CD4-positive, alpha-beta T cell treated with Interleukin-6 at 100 ng/mL for 8 hours (primary cell): ENCODE data around the gene PRKAR1B.

Source experiments
- DNase-seq: peaks from one replicate; pipeline ENCODE4 v3.0.0-alpha.2; 2020; ENCODE audit warnings: mixed read lengths, low spot score

The PRKAR1B gene

GRCh38 chr7:571096-571717, 155.9 kb downstream of the PRKAR1B start:
- no peak for DNase-seq

GRCh38 chr7:570801-571070, 156.3 kb downstream of the PRKAR1B start:
- DNase-seq: no peak

DNA sequence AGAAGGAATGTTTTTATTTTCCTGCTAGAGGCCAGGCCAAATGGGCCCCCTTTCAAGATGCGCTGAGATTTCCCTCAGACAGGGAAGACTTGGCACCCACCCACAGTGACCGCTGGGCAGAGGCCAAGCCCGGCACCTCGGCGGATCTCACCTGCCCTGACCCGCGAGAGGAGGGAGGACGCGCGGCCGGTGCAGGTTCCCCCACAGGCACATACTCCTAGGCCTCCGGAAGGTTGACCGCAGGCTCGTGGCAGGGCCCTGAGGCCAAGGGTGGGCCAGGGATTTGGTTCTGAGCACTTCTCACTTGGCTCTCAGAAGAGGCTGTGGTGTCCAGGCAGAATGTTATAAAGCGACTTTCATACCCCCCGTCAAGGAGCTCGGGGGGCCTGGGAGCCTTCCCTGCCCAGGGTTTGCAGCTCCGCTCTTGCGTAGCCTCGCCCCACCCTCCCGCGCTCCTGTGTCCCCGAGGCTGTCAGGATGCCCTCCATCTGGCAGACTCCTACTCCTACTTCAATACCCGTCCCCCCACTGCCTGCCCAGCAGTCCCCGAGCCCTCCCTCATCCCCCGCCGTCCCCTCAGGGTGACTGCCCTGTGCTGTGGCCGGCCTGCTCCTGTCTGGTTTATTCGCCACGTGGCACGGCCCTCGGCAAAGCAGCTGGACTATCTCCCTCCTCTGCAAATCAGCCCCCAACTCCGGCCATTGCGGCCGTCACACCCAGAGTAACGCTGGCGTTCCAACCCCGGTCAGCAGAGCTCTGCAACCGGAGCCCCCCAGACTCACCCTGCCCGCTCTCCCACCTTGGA, 156.9 kb downstream of the PRKAR1B start:
- no peak for DNase-seq

- no peak for DNase-seq
These were observed 157.8 kb downstream of the PRKAR1B start for GRCh38 chr7:569071-569855.

DNA sequence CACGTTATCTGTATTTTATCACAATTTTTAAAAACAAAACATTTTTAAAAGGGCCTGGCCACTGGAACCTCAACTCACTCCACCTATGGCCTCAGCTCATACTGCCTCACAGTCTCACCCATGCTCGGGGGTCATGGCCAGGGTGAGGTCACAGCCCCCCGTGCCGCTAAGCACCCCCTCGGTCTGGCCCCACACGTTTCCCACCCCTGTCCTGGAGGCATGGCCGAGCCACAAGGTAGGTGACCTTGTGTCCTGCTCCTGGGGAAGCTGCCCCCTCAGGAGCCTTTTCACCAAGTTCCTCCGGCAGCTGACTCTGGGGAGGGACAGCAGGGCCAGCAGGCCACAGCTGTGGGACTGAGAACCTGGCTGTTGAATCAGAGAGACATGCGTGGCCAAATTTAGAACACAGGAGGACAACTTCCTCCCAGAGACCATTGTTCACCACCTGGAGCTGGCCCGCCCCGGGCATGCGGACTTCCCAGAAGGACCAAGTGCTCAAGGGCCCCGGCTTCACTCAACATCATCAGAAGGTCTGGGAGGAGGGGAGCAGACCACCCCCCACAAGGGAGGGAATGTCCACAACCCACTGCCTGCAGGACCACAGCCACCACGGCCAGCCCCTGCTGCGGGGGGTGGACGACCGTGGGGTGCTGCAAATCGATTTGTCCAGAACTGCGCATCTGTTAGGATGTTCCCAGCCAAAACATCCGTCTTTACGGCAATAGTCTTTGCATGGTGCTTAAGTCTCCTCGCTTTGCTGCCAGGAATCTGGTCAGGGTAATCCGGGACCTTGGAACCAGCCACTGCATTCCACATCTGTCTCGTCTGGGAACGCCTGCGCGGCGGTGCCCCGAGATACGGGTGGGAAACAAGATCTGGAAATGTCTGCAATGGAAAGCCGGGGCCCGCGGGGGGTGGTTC, 158.8 kb downstream of the PRKAR1B start:
- no peak for DNase-seq

DNA sequence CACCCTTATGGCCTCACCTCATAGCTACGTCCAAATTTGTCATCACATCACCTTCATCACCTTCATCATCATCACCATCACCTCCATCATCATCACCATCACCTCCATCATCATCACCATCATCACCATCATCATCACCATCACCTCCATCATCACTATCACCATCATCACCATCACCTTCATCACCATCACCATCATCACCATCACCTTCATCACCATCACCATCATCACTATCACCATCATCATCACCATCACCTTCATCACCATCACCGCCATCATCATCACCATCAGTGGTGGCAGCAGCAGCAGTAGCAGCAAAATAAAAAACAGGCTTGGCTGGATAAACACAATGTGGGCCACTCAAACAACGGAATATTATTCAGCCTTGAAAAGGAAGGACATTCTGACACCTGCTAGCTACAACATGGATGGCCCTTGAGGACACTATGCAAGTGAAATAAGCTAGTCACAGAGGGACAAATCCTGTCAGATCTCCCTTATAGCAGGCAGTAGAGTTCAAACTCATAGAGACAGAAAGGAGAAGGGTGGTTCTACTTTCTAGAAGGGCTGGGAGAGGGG, 159.7 kb downstream of the PRKAR1B start:
- no peak for DNase-seq

GRCh38 chr7:566100-566499, 161.0 kb downstream of the PRKAR1B start:
- DNase-seq: no peak

DNA sequence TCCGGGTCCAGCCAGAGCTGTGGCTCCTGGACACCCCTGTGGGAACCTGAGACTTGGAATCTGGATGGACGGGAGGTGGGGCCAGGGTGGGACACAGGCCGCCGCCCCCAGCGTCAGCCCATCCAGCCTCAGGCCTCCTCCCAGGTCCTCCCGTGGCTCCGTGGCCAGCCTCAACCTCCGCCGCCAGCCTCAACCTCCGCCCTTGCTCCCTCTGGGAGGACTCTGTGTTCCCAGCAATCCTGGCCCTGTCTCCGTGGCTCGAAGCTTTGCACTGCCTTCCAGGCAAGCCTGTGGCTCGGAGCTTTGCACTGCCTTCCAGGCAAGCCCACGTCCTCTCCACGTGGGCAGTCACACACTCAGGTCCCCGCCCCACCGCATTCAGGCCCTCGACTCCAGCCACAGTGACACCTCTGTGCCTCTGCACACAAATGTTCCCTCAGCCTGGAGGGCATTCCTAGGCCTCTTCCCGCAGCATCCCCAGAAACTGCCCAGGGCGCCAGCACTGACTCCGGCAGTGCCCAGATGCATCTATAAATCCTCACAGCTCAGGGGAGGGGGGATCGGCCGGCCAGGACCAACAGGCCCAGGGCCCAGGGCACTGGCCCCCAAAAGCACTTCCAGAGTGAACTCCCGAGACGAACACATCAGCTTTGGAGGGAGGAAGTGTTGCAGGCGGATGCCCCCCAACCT, 162.8 kb downstream of the PRKAR1B start:
- no peak for DNase-seq

DNA sequence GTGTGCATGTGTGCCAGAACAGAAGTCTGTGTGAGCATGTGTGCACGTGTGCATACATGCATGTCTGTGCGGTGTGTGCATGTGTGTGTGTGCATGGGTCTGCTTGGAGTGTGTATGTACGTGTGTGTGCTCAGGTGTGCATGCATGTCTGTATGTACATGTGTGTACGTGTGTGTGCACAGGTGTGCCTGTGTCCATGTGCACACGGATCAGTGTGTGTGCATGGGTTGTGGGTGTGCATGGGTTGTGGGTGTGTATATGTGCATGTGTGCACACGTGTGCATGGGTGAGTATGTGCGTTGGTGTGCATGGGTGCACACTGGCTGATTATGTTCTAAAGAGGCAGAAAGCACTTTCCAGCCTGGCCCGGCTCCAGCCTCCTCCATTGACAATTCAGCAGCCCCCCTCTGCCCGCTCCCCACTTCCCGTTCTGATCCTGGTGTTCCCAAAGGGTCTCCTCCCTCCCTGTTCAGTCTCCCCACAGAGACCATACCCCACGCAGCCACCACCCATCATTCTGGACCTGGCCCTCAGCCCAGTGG, 163.4 kb downstream of the PRKAR1B start:
- DNase-seq: no peak

- DNase-seq: no peak
These were observed 164.1 kb downstream of the PRKAR1B start for GRCh38 chr7:562789-563628.

DNA sequence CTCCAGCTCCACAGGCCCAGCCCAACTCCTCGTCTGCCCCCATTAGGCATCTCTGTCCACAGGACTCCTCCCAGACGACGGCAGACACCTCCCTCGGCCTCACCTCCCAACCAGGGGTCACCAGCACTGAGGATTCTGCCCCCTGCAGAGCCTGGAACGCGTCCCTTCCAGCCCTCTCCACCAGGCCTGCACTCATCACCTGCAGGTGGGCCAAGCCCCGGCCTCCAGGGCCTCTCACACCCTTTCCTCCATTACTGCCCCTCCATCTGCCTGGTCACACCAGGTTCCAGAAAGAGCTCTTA, 164.8 kb downstream of the PRKAR1B start:
- no peak for DNase-seq

GRCh38 chr7:561631-562373, 165.3 kb downstream of the PRKAR1B start:
- DNase-seq: no peak

DNA sequence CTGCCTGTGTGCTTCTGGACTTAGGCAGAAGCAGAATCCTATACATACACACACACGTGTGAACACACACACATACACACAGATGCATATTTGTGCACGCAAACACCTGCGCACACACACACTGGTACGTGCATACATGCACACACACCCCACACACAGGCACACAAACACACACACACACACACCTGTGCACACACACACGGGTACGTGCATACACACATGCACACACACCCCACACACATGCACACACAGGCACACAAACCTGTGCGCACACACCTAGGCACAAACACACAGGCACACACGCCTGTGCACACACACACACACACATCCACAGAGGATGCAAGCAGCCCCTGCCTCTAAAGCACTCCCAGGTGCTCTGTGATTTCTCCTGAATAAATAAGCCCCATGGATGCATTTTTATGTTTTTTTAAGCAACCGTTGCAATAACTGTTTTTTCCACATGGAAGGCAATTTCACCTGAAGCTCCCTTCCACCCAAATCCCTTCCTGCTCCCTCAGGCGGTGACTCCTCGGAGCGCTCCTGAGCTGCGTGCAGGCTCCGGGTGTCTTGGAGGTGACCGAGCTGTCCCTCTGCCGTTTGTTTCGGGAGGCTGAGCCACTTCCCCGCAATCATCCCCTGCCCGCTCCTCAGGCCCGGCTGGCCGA, 166.0 kb downstream of the PRKAR1B start:
- DNase-seq: no peak

DNA sequence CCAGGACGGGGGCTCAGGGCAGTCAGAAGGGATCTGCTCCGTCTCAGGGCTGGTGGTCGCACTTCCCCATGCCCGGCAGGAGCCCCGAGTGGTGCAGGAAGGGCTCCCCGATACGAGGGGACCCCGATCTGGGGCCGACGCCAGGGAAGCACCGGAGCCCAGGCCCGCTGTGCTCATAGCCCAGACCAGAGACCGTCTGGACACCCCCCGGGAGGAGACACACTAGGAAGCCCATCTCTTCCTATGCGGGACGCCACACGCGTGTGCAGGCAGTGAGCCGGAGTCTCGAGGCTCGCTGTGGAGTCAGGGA, 167.7 kb downstream of the PRKAR1B start:
- no peak for DNase-seq

DNA sequence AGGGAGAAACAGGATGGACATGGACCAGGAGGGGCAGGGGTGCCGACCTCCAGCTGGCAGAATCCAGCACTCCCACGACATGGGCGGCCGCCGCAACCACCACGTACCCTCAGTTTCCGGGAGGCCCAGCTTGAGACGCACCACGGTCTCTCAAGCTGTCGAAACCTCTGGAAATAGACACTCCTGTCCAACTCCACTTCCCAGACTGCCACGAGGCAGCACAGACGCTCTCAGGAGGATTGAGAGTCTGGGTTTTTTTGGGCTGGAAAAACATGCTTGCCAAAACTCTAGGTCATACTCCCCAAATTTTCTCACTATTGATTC, 169.6 kb downstream of the PRKAR1B start:
- DNase-seq: no peak

GRCh38 chr7:556837-557557, 170.1 kb downstream of the PRKAR1B start:
- no peak for DNase-seq

DNA sequence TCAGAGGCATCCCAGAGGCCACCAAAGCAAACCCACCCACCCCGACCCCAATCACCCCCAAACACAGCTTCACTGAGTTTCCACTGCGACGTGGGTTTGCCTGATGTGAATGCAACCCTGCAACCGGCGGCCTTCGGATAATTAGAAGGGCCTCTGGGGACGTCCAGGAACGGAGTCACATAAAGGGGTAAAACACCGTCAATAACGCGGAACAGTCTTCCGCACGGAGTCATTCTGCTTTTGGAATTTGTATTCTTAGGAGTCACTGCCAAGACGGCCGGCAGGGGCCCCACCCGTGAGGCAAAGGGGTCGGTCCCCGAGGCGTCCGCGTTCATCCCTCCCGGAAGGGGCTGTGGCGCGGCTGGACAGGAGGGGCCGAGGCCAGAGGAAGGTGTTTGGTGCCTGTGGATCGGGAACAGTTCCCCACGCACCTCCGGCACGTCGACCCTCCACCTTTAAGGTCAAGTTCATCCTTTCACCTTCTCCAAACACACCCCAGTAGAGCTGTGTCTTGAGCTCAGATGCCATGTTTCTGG, 170.7 kb downstream of the PRKAR1B start:
- DNase-seq: no peak

DNA sequence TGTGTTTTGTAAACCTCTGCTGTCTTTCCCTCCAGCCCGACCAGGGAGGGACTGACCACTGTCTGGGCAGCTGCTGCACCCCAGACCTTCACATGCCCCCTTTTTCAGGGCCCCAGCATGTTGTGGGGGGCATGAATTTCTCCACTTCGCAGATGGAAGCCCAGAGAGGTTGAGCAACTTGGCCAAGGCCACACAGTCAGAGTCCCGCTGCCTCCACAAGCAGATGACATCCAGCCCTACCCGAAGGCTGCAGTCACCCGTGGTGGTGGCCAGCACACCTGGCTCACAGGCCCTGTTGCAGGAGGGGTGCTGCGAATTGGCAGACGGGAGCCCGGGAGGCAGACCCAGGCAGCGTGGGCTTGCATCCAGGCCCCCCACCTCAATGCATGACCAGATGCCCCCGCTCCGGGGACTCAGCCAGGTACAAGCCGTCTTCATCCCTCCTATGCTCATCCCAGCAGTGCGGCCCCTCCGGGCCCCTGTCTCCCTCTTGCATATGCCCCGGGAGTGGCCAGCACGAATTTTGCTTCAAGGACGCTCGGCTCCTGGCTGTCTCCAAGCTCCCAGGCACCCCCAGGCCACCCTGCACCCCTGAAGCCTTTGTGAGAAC, 171.4 kb downstream of the PRKAR1B start:
- no peak for DNase-seq
